HG03280 (cell line): ENCODE results near the gene KIF18B.
A peak's percentile ranks its signal among the peaks of the same experiment; 100 is the strongest.

ENCODE experiments used
- ATAC-seq: cut with Tn5 transposase; IDR thresholded peaks from one replicate; pipeline ENCODE4 v1.9.1; 2021; ENCODE audit warnings: mild to moderate bottlenecking, moderate library complexity; ENCODE audit not compliant: unreplicated experiment

Gene KIF18B

DNA sequence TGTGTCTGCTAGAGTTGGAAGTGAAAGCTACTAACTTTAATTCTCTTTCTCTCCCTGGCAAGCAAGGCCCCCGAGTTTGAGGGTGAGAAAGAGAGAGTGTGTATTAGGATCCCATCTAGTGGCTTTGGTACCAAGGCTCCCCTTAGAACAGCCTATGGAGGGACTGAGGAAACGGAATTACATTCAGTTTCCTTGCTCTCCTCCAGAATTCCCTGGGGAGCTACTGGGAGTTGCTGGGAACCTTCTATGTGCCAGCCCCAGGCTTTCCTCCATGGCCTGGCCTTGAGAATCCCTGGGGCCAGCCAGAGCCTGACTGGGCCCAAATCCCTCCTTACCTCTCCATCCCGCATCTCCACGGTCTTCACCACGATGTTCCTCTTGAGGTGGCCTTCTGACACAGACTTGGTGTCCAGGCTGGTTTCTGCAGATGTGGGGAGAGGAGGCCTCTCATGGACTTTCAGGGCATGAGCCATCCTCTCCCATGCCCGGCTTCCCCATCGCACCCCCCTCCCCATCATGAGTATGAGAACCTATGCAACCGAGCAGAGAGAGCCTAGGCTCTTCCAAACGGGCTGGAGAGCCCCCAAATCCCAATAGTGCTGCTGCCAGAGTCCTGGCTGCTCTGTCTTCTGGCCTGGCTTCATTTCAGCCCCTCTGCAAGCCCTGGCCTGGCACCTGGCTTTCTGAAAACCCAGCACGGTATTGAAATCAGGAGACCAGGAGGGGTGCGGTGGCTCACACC lies 39.7 kb downstream of the KIF18B start:
- no peak for ATAC-seq

DNA sequence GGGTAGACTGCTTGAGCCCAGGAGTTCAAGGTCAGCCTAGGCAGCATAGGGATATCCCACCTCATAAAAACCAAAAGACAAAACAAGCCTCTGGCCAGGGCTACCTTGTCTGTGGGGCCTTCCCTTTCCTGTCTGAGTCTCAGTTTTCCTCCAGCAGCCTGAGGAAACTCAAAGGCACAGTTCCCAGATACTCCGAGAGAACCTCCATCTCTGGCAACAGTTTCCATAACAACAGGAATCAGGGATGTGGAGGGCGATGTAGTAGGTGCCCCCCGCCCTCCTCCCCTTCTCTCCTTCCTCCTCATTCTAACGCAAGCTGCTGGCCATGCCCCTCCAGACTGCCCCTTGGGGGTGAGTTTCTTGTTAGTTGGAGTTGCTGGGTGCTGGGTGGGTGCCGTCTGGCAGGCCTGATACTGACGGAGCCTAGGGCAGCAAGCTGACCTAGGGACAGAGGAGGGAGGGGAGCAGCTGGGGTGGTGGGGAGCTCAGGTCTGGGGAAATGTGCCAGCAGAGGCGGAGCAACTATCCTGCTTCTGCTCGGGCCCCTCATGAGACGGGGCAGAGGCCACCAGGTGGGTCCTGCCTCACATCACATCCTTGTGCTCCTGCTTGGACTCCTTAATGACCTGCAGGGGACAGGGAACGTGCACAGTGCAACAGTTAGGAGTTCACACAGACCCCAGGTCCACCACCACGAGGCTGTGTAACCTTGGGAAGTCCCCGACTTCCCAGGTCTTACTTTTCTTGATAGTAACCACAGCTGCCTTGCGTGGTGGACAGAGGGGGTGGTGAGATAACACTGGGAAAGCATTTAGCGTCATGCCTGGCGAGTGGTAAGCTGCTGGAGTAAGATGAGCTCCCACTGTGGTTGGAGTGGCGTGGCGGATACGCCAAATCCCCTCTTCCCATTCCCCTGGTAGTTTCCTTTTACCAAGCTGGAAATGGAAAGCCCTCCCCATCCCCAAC lies 40.5 kb downstream of the KIF18B start:
- no peak for ATAC-seq

GRCh38 chr17:44906010-44906646 lies 41.4 kb downstream of the KIF18B start:
- ATAC-seq, result no peak

- no peak for ATAC-seq
Observed at GRCh38 chr17:44905006-44906000, 42.3 kb downstream of the KIF18B start.

DNA sequence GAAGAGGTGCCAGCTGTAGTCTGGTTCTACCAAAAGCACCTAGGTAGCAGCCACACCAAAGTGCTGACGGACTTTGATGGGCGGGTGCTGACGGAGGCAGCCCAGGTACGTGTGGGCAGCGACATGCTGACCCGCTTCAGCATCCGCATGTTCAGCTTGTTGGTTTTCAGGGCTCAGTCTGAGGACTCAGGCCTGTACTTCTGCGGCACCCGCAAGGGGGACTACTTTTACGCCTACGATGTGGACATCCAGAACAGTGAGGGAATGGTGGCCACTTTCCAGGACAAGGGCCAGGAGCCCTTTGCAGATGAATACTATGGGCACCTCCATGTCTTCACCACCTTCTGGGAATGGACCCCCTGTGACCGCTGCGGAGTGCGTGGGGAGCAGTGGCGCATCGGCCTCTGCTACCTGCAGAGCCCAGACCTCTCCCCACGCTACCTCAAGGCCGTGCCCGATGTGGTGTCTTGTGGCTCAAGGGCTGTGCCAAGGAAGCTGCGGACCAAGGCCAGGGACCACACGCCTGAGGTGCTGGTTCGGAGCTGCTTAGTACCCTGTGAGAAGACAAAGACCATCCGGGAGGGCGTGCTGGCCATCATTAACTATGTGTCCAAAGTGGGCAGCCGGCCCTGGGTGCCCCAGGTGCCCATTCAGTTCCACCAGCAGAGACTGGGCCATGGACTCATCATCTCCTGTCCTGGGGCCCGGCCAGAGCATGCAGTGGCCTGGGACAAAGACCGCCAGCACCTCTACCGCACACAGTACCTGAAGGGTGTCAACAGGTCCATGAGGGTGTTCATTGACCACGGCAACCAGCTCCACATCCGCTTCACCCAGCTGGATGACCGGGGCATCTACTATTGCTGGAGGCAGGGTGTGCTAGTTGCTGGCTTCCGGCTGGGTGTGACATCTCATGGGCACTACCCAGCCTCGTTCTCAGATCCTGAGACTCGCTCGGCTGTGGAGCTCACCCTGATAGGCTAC lies 43.3 kb downstream of the KIF18B start:
- ATAC-seq, result no peak

DNA sequence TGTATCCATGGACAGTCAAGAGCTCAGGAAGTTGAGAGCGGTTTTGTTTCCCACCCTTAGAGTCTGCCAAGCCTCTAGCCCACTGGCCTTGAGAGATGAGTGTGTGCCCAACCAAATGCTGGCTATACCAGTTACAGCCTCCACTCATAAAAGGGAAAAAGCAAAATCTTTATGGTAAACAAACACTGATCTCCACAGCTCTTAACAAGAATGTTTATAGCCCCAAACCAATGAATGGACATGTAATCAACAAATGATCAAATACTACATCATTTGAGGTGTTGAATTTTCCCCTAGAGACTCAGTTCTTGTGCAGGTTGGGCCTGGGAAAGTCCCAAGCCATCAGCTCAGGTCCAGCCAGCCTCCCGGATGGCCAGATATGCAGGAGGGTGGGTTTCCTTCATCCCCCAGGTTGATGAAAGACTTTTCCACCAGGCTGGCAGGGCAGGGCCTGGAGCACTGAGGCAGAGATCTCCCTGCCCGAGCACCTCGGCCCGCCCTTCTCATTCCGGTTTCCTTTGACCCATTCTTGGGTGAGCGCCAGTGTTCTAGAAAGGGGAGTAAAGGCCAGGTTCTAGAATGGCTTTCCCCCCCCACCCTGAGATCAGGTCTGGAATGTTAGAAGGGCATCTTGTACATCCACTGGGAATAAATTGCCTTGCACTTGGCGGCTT lies 44.4 kb downstream of the KIF18B start:
- no peak for ATAC-seq

GRCh38 chr17:44902135-44902760 lies 45.3 kb downstream of the KIF18B start:
- ATAC-seq, result no peak

- ATAC-seq, result no peak
Observed at GRCh38 chr17:44901411-44901921, 46.1 kb downstream of the KIF18B start.

DNA sequence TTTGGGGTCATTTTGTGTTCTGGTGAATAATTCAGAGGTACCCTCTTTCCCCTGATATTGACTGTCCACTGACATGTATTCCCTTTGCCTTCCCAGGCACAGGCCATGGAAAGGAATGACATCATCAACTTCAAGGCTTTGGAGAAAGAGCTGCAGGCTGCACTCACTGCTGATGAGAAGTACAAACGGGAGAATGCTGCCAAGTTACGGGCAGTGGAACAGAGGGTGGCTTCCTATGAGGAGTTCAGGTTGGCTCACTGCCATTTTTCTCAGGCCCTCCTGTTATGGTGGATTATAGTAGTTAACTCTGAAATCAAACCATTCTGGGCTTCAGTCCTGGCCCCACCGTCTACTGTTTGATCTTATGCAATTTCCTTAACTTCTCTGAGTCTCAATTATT lies 46.7 kb downstream of the KIF18B start:
- ATAC-seq, result no peak

DNA sequence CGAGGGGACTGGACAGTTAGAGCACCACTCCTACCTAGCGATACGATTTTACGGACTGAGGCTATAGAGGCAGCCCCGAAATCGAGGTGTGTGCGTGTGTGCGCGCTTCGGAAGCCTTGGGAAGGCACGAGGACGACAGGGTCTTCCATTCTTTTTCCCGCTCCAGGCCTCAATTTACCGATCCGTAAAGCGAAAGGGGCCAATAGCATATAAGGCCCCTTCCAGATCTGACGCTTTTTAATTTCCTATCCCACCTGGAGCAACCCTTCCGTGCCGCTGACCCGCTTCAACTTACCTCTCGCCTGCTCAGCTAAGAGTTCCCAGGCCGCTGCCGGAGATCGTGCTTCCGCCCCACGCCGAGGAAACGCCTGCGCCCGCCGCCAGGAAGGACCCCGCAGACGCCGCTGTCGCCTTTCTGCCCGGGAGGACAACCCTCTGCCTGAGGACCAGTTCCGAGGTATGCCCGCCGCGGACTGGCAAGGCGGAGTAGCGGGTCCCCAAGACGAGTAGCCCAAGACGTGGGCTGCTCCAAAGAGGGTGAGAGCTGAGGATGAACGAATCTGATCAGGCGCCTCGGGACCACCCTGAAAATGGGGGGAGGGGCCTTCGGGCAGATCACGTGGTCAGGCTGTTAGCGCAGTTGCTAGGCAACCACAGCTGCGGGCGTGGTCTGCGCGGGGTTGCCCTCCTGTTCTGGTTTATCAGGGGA lies 48.3 kb downstream of the KIF18B start, which contains the start of gene EFTUD2:
TSS of gene EFTUD2 (minus strand) at position 372 of the 709 bp plus-strand sequence. CDS start 4,924 bp downstream, outside the sequence.
- ATAC-seq, result peak; percentile 80

DNA sequence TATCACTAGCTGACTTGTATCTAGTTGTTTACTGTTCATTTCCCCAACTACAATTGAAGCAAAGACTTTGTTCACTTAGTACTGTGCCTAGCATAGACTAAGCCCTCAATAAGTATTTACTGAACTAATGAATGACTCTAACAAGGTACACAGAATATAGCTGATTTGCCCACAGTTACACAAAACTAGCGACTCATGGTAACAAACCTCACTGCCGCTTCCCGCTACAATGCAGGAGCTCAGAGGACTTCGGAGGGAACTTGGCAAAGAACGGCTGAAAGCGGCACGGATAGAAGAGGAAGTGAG lies 48.9 kb downstream of the KIF18B start:
- ATAC-seq, result peak; percentile 4

GRCh38 chr17:44894642-44895041 lies 52.9 kb downstream of the KIF18B start:
- no peak for ATAC-seq

DNA sequence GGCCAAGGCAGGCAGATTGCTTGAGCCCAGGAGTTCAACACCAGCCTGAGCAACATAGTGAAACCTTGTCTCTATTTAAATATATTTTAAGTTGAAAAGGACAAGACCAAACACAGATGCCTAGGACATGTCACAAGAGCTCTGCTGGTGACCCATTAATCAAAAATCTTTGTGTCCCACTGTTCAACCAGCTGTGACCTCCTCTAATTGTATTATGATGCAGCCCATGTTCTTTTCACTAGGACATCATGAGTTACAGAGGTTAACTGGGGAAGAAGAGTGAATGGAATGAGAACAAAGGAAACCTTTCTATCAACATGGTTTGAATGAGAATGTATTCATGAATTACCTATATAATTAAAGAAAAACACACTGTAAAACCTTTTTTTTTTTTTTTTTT lies 55.3 kb downstream of the KIF18B start:
- no peak for ATAC-seq

- ATAC-seq, result no peak
Observed at GRCh38 chr17:44889003-44889402, 58.6 kb downstream of the KIF18B start.

GRCh38 chr17:44887971-44888954 lies 59.3 kb downstream of the KIF18B start:
- ATAC-seq, result no peak

- ATAC-seq, result no peak
Observed at GRCh38 chr17:44887016-44887415, 60.6 kb downstream of the KIF18B start.
